HEK293 (cell line): Measurements from ENCODE around the gene ASB16.

Experiments used
- CTCF ChIA-PET: fragments of 350-600 bp; formaldehyde crosslinking; extraction: SDS; loops from one replicate; lab custom pipeline; 2021; ENCODE audit warnings: antibody characterized with exemption; lab: Yijun Ruan, JAX
- POLR2A ChIA-PET: fragments of 300-600 bp; formaldehyde crosslinking; extraction: SDS; loops from one replicate; lab custom pipeline; 2020; ENCODE audit warnings: antibody characterized with exemption, inconsistent platforms; lab: Yijun Ruan, JAX
- H3K27ac ChIP-seq: fragments of 200-500 bp; sonication (Bioruptor generic); 2 replicates; pipeline ENCODE4 v1.5.1; 2014; ENCODE audit warnings: low read depth, low read length, control low read depth, inconsistent platforms; ENCODE audit errors: extremely low read depth
- H3K36me3 ChIP-seq, 2 experiments: fragments of 200-500 bp in 1 of 2; sonication (Bioruptor generic) in 1 of 2; 1 replicate in 1 of 2; 2 replicates in 1 of 2; pipeline ENCODE4 v1.5.1; 2014 to 2017; ENCODE audit warnings: inconsistent platforms in 2 of 2, low read length in 2 of 2; ENCODE audit not compliant: control insufficient read depth in 2 of 2, insufficient read depth in 1 of 2
- H3K4me1 ChIP-seq: fragments of 200-500 bp; sonication (Bioruptor generic); 2 replicates; pipeline ENCODE4 v1.5.1; 2014; ENCODE audit warnings: mild to moderate bottlenecking, low read length, inconsistent platforms; ENCODE audit not compliant: control insufficient read depth, insufficient read depth
- H3K4me3 ChIP-seq: 2 replicates; pipeline ENCODE4 v1.5.1; 2011; ENCODE audit warnings: low read depth, mild to moderate bottlenecking, control low read depth, low read length, moderate library complexity
- H3K9me3 ChIP-seq: fragments of 200-500 bp; sonication (Bioruptor generic); 2 replicates; pipeline ENCODE4 v1.5.1; 2014; ENCODE audit warnings: low read depth, low read length, inconsistent platforms; ENCODE audit not compliant: control insufficient read depth, insufficient read depth
- BCL11B ChIP-seq: fragments of 450-650 bp; formaldehyde crosslinking; IDR thresholded peaks from 2 replicates; pipeline ENCODE4 v1.5.1; 2016; ENCODE audit warnings: low read depth, missing biosample characterization, missing genetic modification characterization
- FEZF1 ChIP-seq: fragments of 450-650 bp; formaldehyde crosslinking; IDR thresholded peaks from 2 replicates; pipeline ENCODE4 v1.5.1; 2016; ENCODE audit warnings: missing biosample characterization, missing genetic modification characterization
- GLI2 ChIP-seq: fragments of 450-650 bp; formaldehyde crosslinking; IDR thresholded peaks from 2 replicates; pipeline ENCODE4; 2017; ENCODE audit warnings: missing biosample characterization, missing genetic modification characterization, low read depth, borderline replicate concordance
- SCRT2 ChIP-seq: fragments of 450-650 bp; formaldehyde crosslinking; IDR thresholded peaks from 2 replicates; pipeline ENCODE4 v1.5.1; 2016; ENCODE audit warnings: missing biosample characterization, missing genetic modification characterization
- SP7 ChIP-seq: fragments of 450-650 bp; formaldehyde crosslinking; IDR thresholded peaks from 2 replicates; pipeline ENCODE4 v1.5.1; 2016; ENCODE audit warnings: missing biosample characterization, missing genetic modification characterization
- ZFP69B ChIP-seq: fragments of 450-650 bp; formaldehyde crosslinking; IDR thresholded peaks from 2 replicates; pipeline ENCODE4 v1.5.1; 2016; ENCODE audit warnings: missing biosample characterization, missing genetic modification characterization
- ZNF138 ChIP-seq: fragments of 450-650 bp; formaldehyde crosslinking; IDR thresholded peaks from 2 replicates; pipeline ENCODE4 v1.5.1; 2016; ENCODE audit warnings: missing biosample characterization, missing genetic modification characterization, borderline replicate concordance
- ZNF140 ChIP-seq: fragments of 450-650 bp; formaldehyde crosslinking; IDR thresholded peaks from 2 replicates; pipeline ENCODE4 v1.5.1; 2016; ENCODE audit warnings: missing biosample characterization, missing genetic modification characterization
- ZNF335 ChIP-seq: fragments of 450-650 bp; formaldehyde crosslinking; conservative IDR thresholded peaks from 2 replicates; pipeline ENCODE4 v1.5.1; 2016; ENCODE audit warnings: missing biosample characterization, missing genetic modification characterization
- ZNF354C ChIP-seq: fragments of 450-650 bp; formaldehyde crosslinking; IDR thresholded peaks from 2 replicates; pipeline ENCODE4 v1.5.1; 2016; ENCODE audit warnings: missing biosample characterization, missing genetic modification characterization, low read depth, borderline replicate concordance
- ZNF366 ChIP-seq: fragments of 450-650 bp; formaldehyde crosslinking; conservative IDR thresholded peaks from 2 replicates; pipeline ENCODE4 v1.5.1; 2016; ENCODE audit warnings: missing biosample characterization, missing genetic modification characterization
- ZNF391 ChIP-seq: fragments of 450-650 bp; formaldehyde crosslinking; IDR thresholded peaks from 2 replicates; pipeline ENCODE4 v1.5.1; 2016; ENCODE audit warnings: low read depth, missing biosample characterization, missing genetic modification characterization, borderline replicate concordance
- ZNF521 ChIP-seq: fragments of 450-650 bp; formaldehyde crosslinking; IDR thresholded peaks from 2 replicates; pipeline ENCODE4 v1.5.1; 2017; ENCODE audit warnings: missing biosample characterization, mild to moderate bottlenecking, missing genetic modification characterization
- ZNF530 ChIP-seq: fragments of 450-650 bp; formaldehyde crosslinking; IDR thresholded peaks from 2 replicates; pipeline ENCODE4 v1.5.1; 2016; ENCODE audit warnings: low read depth, missing biosample characterization, missing genetic modification characterization
- ZNF585B ChIP-seq: fragments of 450-650 bp; formaldehyde crosslinking; IDR thresholded peaks from 2 replicates; pipeline ENCODE4 v1.5.1; 2016; ENCODE audit warnings: missing biosample characterization, missing genetic modification characterization
- ZNF596 ChIP-seq: fragments of 450-650 bp; IDR thresholded peaks from 2 replicates; pipeline ENCODE4 v1.5.0; 2018; ENCODE audit warnings: missing biosample characterization, mild to moderate bottlenecking, missing genetic modification characterization, moderate library complexity
- ZNF600 ChIP-seq: fragments of 450-650 bp; formaldehyde crosslinking; IDR thresholded peaks from 2 replicates; pipeline ENCODE4 v1.5.1; 2016; ENCODE audit warnings: missing biosample characterization, missing genetic modification characterization
- ZNF624 ChIP-seq: fragments of 450-650 bp; formaldehyde crosslinking; IDR thresholded peaks from 2 replicates; pipeline ENCODE4 v1.5.1; 2017; ENCODE audit warnings: missing biosample characterization, missing genetic modification characterization
- ZNF629 ChIP-seq: fragments of 450-650 bp; formaldehyde crosslinking; IDR thresholded peaks from 2 replicates; pipeline ENCODE4 v1.5.1; 2017; ENCODE audit warnings: missing biosample characterization, missing genetic modification characterization
- ZNF660 ChIP-seq: fragments of 450-650 bp; IDR thresholded peaks from 2 replicates; pipeline ENCODE4 v1.5.1; 2018; ENCODE audit warnings: missing biosample characterization, mild to moderate bottlenecking, missing genetic modification characterization
- ZNF747 ChIP-seq: fragments of 450-650 bp; formaldehyde crosslinking; IDR thresholded peaks from 2 replicates; pipeline ENCODE4 v1.5.1; 2016; ENCODE audit warnings: missing biosample characterization, missing genetic modification characterization
- TF ChIP-seq, protein P1 (sequence below): fragments of 450-650 bp; formaldehyde crosslinking; IDR thresholded peaks from 2 replicates; pipeline ENCODE4 v1.5.1; 2016; ENCODE audit warnings: missing biosample characterization, missing genetic modification characterization, low read depth
- TF ChIP-seq, protein P2 (sequence below): fragments of 450-650 bp; formaldehyde crosslinking; IDR thresholded peaks from 2 replicates; pipeline ENCODE4 v1.5.1; 2016; ENCODE audit warnings: missing biosample characterization, missing genetic modification characterization
- TF ChIP-seq, protein P3 (sequence below): fragments of 450-650 bp; formaldehyde crosslinking; conservative IDR thresholded peaks from 2 replicates; pipeline ENCODE4 v1.5.1; 2016; ENCODE audit warnings: low read depth, missing biosample characterization, missing genetic modification characterization
- TF ChIP-seq, protein P4 (sequence below): fragments of 450-650 bp; formaldehyde crosslinking; IDR thresholded peaks from 2 replicates; pipeline ENCODE4 v1.5.1; 2017; ENCODE audit warnings: missing biosample characterization, missing genetic modification characterization

Gene ASB16

DNA sequence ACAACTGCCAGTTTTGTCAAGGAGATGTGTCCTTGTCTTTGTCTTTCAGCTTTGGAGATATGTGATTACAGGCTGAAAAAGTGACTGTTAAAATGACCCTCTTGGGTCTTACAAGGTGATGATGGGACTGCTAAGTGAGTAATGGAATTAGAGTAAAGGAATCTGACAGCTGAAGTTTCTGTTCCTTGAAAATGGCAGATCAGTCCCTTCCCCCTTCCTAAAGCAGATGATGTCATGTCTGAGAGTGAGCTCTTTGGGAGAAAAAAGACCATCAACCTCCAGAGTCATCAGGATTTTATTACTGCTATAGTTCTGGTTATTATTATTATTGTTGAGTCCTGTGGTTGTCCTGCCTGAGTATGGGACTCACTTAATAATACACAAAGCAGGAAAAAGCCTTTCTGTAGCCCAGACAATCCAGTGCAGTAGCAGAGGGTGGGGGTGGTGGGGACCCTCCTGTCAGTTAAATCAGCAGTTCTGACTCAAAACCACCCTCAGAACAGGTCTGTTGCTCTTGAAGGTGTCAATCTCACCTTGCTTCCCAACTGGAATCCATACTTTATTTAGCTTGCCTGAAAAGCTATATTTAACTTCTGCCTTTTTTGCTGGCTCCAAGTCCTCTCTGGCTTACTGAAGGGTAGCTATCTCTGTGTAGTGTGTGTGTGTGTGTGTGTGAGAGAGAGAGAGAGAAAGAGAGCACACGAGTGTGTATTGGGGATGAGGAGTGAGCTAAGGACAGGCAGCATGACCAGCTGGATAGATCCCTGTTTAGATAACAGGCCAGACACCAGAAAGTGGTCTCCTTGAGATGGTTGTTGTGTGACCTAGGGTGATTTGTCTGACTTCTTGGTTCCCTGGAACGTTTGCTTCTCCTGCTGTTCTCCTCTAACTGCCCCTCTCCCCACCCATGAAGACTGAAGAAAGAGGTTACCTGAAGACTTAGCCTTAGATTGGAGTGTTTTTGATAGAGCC is 23.8 kb upstream of the ASB16 start:
- Histone ChIP-seq H3K4me3 (no peak overlapping the region), H3K4me1 (peaks cover 3% of the 10 kb centered on the region; the same call in 1 of the 2 replicates), H3K27ac (no peak overlapping the region), H3K36me3 (peaks cover 55 to 61% of the 10 kb centered on the region in 2 experiments), H3K9me3 (no peaks in the 10 kb centered on the region)
- ChIA-PET POLR2A (interaction anchor here (0.5 to 3.2 kb wide), 9 partner anchors 21 to 482 kb away, joined by 3 to 14 read pairs (median 4); partner anchors contain the start of genes HDAC5 and TMUB2), CTCF (interaction anchor here (0.6 to 4.1 kb wide), 8 partner anchors 19 to 377 kb away, joined by 3 to 20 read pairs (median 4); partner anchors contain the start of gene ASB16)
- no peak for TF ChIP-seq ZNF391 (tag by site-specific recombination)
- peak; percentile 77 for TF ChIP-seq FEZF1 (tag by site-specific recombination)
- peak; percentile 62 for TF ChIP-seq ZNF629 (tag by site-specific recombination)
- TF ChIP-seq ZNF624, result no peak
- TF ChIP-seq ZNF335, result 0 out of 2 replicates have a peak, but pooled peaks have one; percentile 15
- TF ChIP-seq SP7, result 0 out of 2 replicates have a peak, but pooled peaks have one; percentile 23
- TF ChIP-seq BCL11B (tag by site-specific recombination), result no peak
- no peak for TF ChIP-seq ZNF140
- TF ChIP-seq, protein P1, sequence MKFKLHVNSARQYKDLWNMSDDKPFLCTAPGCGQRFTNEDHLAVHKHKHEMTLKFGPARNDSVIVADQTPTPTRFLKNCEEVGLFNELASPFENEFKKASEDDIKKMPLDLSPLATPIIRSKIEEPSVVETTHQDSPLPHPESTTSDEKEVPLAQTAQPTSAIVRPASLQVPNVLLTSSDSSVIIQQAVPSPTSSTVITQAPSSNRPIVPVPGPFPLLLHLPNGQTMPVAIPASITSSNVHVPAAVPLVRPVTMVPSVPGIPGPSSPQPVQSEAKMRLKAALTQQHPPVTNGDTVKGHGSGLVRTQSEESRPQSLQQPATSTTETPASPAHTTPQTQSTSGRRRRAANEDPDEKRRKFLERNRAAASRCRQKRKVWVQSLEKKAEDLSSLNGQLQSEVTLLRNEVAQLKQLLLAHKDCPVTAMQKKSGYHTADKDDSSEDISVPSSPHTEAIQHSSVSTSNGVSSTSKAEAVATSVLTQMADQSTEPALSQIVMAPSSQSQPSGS, result peak; percentile 83
- TF ChIP-seq, protein P2, sequence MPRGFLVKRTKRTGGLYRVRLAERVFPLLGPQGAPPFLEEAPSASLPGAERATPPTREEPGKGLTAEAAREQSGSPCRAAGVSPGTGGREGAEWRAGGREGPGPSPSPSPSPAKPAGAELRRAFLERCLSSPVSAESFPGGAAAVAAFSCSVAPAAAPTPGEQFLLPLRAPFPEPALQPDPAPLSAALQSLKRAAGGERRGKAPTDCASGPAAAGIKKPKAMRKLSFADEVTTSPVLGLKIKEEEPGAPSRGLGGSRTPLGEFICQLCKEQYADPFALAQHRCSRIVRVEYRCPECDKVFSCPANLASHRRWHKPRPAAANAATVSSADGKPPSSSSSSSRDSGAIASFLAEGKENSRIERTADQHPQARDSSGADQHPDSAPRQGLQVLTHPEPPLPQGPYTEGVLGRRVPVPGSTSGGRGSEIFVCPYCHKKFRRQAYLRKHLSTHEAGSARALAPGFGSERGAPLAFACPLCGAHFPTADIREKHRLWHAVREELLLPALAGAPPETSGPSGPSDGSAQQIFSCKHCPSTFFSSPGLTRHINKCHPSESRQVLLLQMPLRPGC (tag by site-specific recombination), result peak; percentile 66
- TF ChIP-seq ZNF660 (tag by site-specific recombination), result peak; percentile 75; the same call in 1 of the 2 replicates
- TF ChIP-seq ZNF366 (tag by site-specific recombination), result peak; percentile 36

DNA sequence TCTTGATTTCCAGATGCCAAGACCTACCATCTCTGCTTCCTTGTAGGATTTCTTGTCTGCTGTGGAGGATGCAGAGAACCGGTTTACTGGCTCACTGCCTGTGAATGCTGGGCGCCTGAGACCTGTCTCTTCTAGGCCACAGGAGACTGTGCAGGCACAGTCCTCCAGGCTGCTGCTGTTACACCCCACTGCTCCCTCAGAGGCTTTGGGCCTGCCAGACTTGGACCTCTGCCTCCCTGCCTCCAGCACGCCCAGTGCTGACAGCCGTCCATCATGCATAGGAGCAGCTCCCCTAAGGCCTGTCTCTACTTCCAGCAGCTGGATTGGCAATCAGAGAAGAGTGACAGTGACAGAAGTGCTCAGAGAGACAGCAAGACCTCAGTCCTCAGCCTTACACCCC is 22.7 kb upstream of the ASB16 start:
- CTCF ChIA-PET, result interaction anchor here (1.0 kb wide), 1 partner anchor 21 kb away, joined by 3 read pairs; no protein-coding TSS in a partner anchor
- peaks cover 62 to 70% of the 10 kb centered on the region in 2 experiments for H3K36me3 ChIP-seq
- H3K27ac ChIP-seq, result no peak overlapping the region
- peaks cover 3% of the 10 kb centered on the region; the same call in 1 of the 2 replicates for H3K4me1 ChIP-seq
- H3K9me3 ChIP-seq, result no peaks in the 10 kb centered on the region
- no peak overlapping the region for H3K4me3 ChIP-seq
- POLR2A ChIA-PET, result interaction anchor here (3.2 kb wide), 1 partner anchor 20 kb away, joined by 14 read pairs; no protein-coding TSS in a partner anchor
- TF ChIP-seq ZNF138 (tag by site-specific recombination) (no peak), SCRT2 (tag by site-specific recombination) (no peak), ZNF596 (no peak), ZNF335 (no peak), ZNF354C (no peak), ZNF530 (tag by site-specific recombination) (no peak), GLI2 (tag by site-specific recombination) (no peak), ZNF600 (tag by site-specific recombination) (no peak), ZNF521 (tag by site-specific recombination) (no peak), ZFP69B (tag by site-specific recombination) (no peak), ZNF747 (no peak), ZNF585B (no peak)
- TF ChIP-seq, protein P3, sequence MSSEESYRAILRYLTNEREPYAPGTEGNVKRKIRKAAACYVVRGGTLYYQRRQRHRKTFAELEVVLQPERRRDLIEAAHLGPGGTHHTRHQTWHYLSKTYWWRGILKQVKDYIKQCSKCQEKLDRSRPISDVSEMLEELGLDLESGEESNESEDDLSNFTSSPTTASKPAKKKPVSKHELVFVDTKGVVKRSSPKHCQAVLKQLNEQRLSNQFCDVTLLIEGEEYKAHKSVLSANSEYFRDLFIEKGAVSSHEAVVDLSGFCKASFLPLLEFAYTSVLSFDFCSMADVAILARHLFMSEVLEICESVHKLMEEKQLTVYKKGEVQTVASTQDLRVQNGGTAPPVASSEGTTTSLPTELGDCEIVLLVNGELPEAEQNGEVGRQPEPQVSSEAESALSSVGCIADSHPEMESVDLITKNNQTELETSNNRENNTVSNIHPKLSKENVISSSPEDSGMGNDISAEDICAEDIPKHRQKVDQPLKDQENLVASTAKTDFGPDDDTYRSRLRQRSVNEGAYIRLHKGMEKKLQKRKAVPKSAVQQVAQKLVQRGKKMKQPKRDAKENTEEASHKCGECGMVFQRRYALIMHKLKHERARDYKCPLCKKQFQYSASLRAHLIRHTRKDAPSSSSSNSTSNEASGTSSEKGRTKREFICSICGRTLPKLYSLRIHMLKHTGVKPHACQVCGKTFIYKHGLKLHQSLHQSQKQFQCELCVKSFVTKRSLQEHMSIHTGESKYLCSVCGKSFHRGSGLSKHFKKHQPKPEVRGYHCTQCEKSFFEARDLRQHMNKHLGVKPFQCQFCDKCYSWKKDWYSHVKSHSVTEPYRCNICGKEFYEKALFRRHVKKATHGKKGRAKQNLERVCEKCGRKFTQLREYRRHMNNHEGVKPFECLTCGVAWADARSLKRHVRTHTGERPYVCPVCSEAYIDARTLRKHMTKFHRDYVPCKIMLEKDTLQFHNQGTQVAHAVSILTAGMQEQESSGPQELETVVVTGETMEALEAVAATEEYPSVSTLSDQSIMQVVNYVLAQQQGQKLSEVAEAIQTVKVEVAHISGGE (tag by site-specific recombination), result no peak
- TF ChIP-seq, protein P4, sequence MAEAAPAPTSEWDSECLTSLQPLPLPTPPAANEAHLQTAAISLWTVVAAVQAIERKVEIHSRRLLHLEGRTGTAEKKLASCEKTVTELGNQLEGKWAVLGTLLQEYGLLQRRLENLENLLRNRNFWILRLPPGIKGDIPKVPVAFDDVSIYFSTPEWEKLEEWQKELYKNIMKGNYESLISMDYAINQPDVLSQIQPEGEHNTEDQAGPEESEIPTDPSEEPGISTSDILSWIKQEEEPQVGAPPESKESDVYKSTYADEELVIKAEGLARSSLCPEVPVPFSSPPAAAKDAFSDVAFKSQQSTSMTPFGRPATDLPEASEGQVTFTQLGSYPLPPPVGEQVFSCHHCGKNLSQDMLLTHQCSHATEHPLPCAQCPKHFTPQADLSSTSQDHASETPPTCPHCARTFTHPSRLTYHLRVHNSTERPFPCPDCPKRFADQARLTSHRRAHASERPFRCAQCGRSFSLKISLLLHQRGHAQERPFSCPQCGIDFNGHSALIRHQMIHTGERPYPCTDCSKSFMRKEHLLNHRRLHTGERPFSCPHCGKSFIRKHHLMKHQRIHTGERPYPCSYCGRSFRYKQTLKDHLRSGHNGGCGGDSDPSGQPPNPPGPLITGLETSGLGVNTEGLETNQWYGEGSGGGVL (tag by site-specific recombination), result no peak
